ENCODE measurements around the gene CDHR3.

DNA sequence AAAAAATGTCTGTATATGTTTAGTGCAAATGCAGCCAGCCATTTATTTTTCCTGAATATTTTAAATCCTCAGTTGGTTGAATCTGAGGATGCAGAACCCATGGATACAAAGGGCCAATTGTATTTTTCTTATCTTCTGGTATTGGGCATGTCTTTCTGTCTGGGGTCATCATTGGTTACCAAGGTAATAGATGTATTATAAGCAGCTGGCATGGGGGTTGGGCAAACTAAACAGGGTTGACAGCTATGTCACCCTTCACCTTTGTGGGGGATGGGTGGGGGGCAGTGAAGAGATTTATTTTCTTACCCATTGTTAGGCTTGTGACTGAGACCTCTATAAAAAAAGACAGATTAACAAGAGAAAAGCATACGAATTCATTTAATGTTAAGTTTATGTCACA lies 38.8 kb downstream of the CDHR3 start:
- no peak for TF ChIP-seq EZH2 (IDR thresholded peaks at IDR 0.05; ENCODE audit: low read depth)
- TF ChIP-seq, protein P1, sequence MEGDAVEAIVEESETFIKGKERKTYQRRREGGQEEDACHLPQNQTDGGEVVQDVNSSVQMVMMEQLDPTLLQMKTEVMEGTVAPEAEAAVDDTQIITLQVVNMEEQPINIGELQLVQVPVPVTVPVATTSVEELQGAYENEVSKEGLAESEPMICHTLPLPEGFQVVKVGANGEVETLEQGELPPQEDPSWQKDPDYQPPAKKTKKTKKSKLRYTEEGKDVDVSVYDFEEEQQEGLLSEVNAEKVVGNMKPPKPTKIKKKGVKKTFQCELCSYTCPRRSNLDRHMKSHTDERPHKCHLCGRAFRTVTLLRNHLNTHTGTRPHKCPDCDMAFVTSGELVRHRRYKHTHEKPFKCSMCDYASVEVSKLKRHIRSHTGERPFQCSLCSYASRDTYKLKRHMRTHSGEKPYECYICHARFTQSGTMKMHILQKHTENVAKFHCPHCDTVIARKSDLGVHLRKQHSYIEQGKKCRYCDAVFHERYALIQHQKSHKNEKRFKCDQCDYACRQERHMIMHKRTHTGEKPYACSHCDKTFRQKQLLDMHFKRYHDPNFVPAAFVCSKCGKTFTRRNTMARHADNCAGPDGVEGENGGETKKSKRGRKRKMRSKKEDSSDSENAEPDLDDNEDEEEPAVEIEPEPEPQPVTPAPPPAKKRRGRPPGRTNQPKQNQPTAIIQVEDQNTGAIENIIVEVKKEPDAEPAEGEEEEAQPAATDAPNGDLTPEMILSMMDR (conservative IDR thresholded peaks at IDR 0.05), result no peak
